Measurements from ENCODE around the gene SF3B3.

The SF3B3 gene

DNA sequence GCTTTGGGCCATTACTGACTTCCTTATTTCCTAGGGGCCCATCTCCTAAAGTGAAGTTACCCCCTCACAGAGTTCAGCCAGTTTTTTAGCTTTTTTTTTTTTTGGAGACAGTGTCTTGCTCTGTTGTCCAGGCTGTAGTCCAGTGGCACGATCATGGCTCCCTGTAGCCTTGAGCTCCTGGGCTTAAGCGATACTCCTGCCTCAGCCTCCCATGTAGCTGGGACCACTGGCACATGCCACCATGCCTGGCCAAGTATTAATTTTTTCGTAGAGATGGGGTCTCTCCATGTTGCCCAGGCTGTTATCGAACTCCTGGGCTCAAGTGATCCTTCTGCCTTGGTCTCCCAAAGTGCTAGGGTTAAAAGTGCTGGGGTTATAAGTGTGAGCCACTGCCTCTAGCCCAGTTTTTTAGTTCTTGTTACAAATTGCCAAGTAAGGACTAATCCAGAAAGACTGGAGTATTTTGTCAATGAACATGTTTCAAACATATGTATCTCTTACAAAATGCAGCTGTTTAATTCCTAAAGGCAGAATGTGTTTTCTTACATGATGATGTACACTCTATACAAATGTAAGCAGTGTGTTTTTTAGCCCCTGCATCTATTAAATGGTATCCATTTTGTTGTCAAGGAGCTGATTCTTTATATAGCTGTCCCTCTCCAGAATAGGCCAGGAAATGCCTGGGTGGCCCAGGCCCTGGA, 73.7 kb downstream of the SF3B3 start:
- Histone ChIP-seq H3K27me3 (ENCODE audit: control insufficient read depth in 5 of 5, insufficient read depth in 4 of 5, low read length in 5 of 5) (no peaks in the 10 kb centered on the region), H3K36me3 (ENCODE audit: control insufficient read depth in 5 of 5, insufficient read depth in 5 of 5, low read length in 5 of 5) (no peaks in the 10 kb centered on the region), H3K9me3 (ENCODE audit: control insufficient read depth in 5 of 5, low read length in 5 of 5) (no peaks in the 10 kb centered on the region), H3K9ac (ENCODE audit: low read length in 5 of 5) (no peak overlapping the region), H3K27ac (ENCODE audit: low read depth, low read length) (no peak overlapping the region), H3K4me1 (ENCODE audit: control insufficient read depth in 5 of 5, insufficient read depth in 5 of 5, low read length in 5 of 5) (peaks cover 0 to 11% (median 3%) of the 10 kb centered on the region in 5 donors), H3K4me3 (ENCODE audit: low read depth in 1 of 5, low read length in 5 of 5) (no peak overlapping the region)

DNA sequence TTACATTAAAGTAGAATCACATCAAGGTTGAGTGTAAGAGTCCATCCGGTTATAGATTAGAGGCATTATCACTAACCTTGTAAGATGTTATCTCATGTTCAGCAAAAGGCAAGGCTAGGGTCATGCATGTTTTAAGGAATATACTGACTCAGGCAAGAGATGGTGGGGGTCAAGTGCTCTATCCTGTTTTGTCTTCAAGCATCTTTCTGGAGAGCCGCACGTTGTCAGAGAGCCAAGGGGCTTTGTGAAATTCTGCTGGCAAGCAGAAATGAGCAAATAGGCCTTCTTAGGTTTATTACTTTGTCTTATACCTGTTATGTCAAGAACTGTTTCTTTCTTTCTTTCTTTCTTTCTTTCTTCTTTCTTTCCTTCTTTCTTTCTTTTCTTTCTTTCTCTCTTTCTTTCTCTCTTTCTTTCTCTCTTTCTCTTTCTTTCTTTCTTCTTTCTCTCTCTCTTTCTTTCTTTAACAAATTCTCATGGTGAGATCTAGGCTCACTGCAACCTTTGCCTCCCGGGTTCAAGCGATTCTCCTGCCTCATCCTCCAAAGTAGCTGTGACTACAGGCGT, 75.4 kb downstream of the SF3B3 start:
- no peak overlapping the region for H3K27ac ChIP-seq (ENCODE audit: low read depth, low read length)
- no peaks in the 10 kb centered on the region for H3K9me3 ChIP-seq (ENCODE audit: control insufficient read depth in 5 of 5, low read length in 5 of 5)
- peaks cover 0 to 6% (median 0%) of the 10 kb centered on the region in 5 donors for H3K4me1 ChIP-seq (ENCODE audit: control insufficient read depth in 5 of 5, insufficient read depth in 5 of 5, low read length in 5 of 5)

DNA sequence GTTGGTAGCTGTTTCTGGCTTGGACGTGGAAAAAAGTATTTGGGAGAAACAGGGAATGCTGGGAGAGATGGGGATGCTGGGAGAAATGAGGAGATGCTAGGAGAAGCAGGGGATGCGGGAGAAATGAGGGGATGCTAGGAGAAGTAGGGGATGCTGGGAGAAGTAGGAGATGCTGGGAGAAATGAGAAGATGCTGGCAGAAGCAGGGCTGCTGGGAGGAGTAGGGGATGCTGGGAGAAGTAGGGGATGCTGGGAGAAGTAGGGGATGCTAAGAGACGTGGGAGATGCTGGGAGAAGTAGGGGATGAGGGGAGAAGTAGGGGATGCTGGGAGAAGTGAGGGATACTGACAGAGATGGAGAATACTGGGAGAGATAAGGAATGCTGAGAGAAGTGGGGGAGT, 77.1 kb downstream of the SF3B3 start:
- no peaks in the 10 kb centered on the region for H3K36me3 ChIP-seq (ENCODE audit: control insufficient read depth in 5 of 5, insufficient read depth in 5 of 5, low read length in 5 of 5)
- H3K9ac ChIP-seq (ENCODE audit: low read length in 5 of 5): no peak overlapping the region
- H3K9me3 ChIP-seq (ENCODE audit: control insufficient read depth in 5 of 5, low read length in 5 of 5): no peaks in the 10 kb centered on the region
- peaks cover 0 to 4% (median 0%) of the 10 kb centered on the region in 5 donors for H3K4me1 ChIP-seq (ENCODE audit: control insufficient read depth in 5 of 5, insufficient read depth in 5 of 5, low read length in 5 of 5)
- no peak overlapping the region for H3K27ac ChIP-seq (ENCODE audit: low read depth, low read length)
- no peak overlapping the region for H3K4me3 ChIP-seq (ENCODE audit: low read depth in 1 of 5, low read length in 5 of 5)
- no peaks in the 10 kb centered on the region for H3K27me3 ChIP-seq (ENCODE audit: control insufficient read depth in 5 of 5, insufficient read depth in 4 of 5, low read length in 5 of 5)

More for the DNA sequence above, 75.4 kb downstream of the SF3B3 start:
- H3K27me3 ChIP-seq (ENCODE audit: control insufficient read depth in 5 of 5, insufficient read depth in 4 of 5, low read length in 5 of 5): no peaks in the 10 kb centered on the region
- no peaks in the 10 kb centered on the region for H3K36me3 ChIP-seq (ENCODE audit: control insufficient read depth in 5 of 5, insufficient read depth in 5 of 5, low read length in 5 of 5)
- no peak overlapping the region for H3K4me3 ChIP-seq (ENCODE audit: low read depth in 1 of 5, low read length in 5 of 5)
- H3K9ac ChIP-seq (ENCODE audit: low read length in 5 of 5): no peak overlapping the region

DNA sequence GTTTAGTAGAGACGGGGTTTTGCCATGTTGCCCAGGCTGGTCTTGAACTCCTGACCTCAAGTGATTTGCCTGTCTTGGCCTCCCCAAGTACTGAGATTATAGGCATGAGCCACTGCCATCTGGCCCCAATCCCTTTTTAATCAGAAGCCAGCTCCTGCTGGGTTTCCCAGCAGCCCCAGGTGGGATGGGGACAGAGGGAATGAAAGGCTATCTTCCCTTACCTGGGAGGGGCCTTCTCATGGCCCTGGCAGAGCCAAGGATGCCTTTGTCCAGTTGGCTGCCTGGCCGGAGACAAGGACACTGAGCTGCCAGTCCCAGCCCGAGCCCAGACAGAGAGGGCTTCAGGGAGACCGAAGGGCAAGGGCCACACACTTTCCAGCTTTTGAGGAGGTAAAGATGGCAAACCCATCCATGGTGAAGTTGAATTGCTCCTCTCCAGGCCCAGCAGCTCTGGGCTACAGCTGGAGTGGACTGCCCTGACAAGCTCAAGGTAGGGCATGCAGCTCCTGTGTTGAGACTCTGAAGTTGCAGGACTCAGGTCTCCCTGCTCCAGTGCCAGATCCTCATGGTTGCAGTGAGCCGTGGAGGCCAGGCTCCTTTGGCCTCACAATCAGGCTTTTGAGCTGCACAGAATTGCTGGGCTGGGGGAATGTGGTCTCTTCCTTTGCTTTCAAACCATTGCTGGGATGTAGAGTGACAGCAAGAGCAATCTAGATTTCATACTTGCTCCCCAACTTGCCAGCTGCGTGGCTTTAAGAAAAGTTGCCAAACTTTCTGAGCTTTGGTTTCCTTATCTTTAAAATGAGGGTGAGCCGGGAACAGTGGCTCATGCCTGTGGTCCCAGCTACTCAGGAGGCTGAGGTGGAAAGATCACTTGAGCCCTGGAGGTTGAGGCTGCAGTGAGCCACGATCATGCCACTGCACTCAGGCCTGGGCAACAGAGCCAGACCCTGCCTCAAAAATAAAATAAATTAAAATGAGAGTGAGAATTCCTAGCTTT, 78.3 kb downstream of the SF3B3 start:
- Histone ChIP-seq H3K9me3 (ENCODE audit: control insufficient read depth in 5 of 5, low read length in 5 of 5) (no peaks in the 10 kb centered on the region), H3K36me3 (ENCODE audit: control insufficient read depth in 5 of 5, insufficient read depth in 5 of 5, low read length in 5 of 5) (no peaks in the 10 kb centered on the region), H3K27me3 (ENCODE audit: control insufficient read depth in 5 of 5, insufficient read depth in 4 of 5, low read length in 5 of 5) (no peaks in the 10 kb centered on the region), H3K9ac (ENCODE audit: low read length in 5 of 5) (no peak overlapping the region), H3K4me3 (ENCODE audit: low read depth in 1 of 5, low read length in 5 of 5) (no peak overlapping the region), H3K4me1 (ENCODE audit: control insufficient read depth in 5 of 5, insufficient read depth in 5 of 5, low read length in 5 of 5) (peaks cover 0 to 4% (median 0%) of the 10 kb centered on the region in 5 donors), H3K27ac (ENCODE audit: low read depth, low read length) (no peak overlapping the region)

DNA sequence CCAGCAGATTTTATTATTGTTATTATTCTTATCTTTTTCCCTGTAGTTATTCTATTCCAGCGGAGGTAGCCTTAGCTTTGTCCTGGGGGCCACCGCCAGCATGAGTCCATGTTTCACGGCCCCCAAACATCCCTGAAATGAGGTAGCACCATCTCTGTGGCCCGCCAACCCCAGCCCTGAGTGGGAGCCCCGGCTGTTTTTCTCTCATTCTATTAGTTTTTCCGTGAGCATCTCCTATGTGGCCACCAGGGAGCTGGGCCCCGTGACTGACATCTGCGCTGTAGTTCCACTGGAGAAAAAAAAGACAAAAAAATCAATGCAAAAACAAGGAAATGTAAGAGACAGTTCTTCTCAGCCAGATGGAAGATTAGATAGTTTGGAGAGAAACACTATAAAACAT, 79.2 kb downstream of the SF3B3 start:
- Histone ChIP-seq H3K4me1 (ENCODE audit: control insufficient read depth in 5 of 5, insufficient read depth in 5 of 5, low read length in 5 of 5) (peaks cover 0 to 4% (median 0%) of the 10 kb centered on the region in 5 donors), H3K4me3 (ENCODE audit: low read depth in 1 of 5, low read length in 5 of 5) (no peak overlapping the region), H3K27me3 (ENCODE audit: control insufficient read depth in 5 of 5, insufficient read depth in 4 of 5, low read length in 5 of 5) (no peaks in the 10 kb centered on the region), H3K9ac (ENCODE audit: low read length in 5 of 5) (no peak overlapping the region), H3K9me3 (ENCODE audit: control insufficient read depth in 5 of 5, low read length in 5 of 5) (no peaks in the 10 kb centered on the region), H3K27ac (ENCODE audit: low read depth, low read length) (no peak overlapping the region), H3K36me3 (ENCODE audit: control insufficient read depth in 5 of 5, insufficient read depth in 5 of 5, low read length in 5 of 5) (no peaks in the 10 kb centered on the region)

DNA sequence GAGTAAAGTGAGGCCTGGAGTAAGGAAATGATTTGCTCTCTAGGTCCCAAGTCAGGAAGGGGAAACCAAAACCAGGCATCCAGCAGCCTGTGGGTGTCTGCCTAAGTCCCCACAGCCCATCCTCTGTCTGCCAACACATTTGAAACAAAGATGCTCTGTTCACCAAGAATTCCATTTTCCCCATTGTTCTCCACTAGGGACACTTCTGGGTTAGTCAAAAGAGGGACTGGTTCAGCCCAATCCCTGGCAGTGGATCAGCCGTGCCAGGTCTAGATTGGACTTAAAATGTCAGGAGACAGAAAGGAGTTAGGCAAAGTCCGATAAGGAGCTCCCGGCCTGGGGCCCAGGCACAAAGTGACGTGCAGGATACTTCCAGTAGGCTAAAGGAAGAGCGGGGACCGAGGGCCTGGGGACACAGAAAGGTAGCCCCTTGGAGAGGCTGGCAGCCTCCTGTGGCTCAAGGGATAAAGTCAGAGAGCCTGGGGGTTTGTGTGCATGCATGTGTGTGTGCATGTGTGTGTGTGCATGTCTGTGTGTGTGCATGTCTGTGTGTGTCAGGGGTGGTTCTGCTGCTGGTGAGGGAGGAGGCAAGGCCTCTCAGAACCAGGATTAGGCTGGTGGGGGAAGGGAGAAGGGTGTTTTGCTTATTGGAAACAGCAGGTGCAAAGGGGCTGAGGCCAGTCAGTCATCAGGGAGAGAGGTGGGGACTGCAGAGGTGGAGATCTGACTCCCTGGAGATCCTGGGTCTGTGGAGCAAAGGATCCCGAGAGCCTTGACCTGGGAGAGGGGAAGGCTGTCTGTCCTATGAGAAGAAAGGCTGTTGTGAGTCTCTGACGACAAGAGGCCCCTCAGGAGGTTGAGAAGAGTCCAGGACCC, 81.0 kb downstream of the SF3B3 start:
- Histone ChIP-seq H3K9me3 (ENCODE audit: control insufficient read depth in 5 of 5, low read length in 5 of 5) (no peaks in the 10 kb centered on the region), H3K4me3 (ENCODE audit: low read depth in 1 of 5, low read length in 5 of 5) (no peak overlapping the region), H3K27me3 (ENCODE audit: control insufficient read depth in 5 of 5, insufficient read depth in 4 of 5, low read length in 5 of 5) (no peaks in the 10 kb centered on the region), H3K36me3 (ENCODE audit: control insufficient read depth in 5 of 5, insufficient read depth in 5 of 5, low read length in 5 of 5) (no peaks in the 10 kb centered on the region), H3K4me1 (ENCODE audit: control insufficient read depth in 5 of 5, insufficient read depth in 5 of 5, low read length in 5 of 5) (peaks cover 0 to 4% (median 0%) of the 10 kb centered on the region in 5 donors), H3K9ac (ENCODE audit: low read length in 5 of 5) (no peak overlapping the region), H3K27ac (ENCODE audit: low read depth, low read length) (no peak overlapping the region)

DNA sequence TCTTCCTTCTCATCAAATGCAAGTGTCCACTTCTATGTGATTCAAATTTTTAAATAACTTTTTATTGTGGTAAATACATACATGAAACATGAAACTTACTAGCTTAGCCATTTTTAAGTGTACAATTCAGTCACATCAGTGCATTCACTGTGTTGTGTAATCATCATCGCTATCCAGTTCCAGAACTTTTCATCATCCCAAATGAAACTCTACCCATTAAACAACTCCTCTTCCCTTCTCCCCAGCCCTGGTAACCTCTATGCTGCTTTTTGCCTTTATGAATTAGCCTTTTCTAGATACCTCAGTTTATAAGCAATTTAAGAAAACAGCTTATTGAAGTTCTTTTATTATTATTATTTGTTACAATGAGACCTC, 81.7 kb downstream of the SF3B3 start:
- H3K4me3 ChIP-seq (ENCODE audit: low read depth in 1 of 5, low read length in 5 of 5): no peak overlapping the region
- H3K36me3 ChIP-seq (ENCODE audit: control insufficient read depth in 5 of 5, insufficient read depth in 5 of 5, low read length in 5 of 5): no peaks in the 10 kb centered on the region
- H3K9me3 ChIP-seq (ENCODE audit: control insufficient read depth in 5 of 5, low read length in 5 of 5): no peaks in the 10 kb centered on the region
- no peak overlapping the region for H3K27ac ChIP-seq (ENCODE audit: low read depth, low read length)
- H3K9ac ChIP-seq (ENCODE audit: low read length in 5 of 5): no peak overlapping the region
- H3K27me3 ChIP-seq (ENCODE audit: control insufficient read depth in 5 of 5, insufficient read depth in 4 of 5, low read length in 5 of 5): no peaks in the 10 kb centered on the region
- H3K4me1 ChIP-seq (ENCODE audit: control insufficient read depth in 5 of 5, insufficient read depth in 5 of 5, low read length in 5 of 5): peaks cover 0 to 4% (median 2%) of the 10 kb centered on the region in 5 donors

DNA sequence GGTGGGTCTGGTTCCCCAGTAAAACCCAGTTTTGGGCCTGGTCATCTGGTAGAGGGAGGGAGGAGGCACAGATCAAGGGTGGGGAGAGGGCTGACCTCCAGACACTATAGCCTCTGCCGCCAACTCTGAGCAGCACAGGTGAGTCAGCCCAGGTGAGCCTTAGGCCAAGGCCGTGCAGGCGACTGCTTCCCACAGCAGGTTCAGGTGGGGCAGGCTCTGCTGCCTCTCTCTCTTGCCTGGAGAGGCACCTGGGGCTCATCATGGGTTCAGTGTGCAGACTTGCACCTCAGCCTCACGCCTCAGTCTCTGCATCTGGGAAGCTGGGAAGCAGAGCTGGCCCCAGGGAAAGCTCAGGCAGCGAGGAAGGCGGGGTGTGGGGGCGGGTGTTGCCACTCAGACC, 84.9 kb downstream of the SF3B3 start:
- no peaks in the 10 kb centered on the region for H3K9me3 ChIP-seq (ENCODE audit: control insufficient read depth in 5 of 5, low read length in 5 of 5)
- H3K4me1 ChIP-seq (ENCODE audit: control insufficient read depth in 5 of 5, insufficient read depth in 5 of 5, low read length in 5 of 5): peaks cover 0 to 8% (median 3%) of the 10 kb centered on the region in 5 donors
- no peak overlapping the region for H3K27ac ChIP-seq (ENCODE audit: low read depth, low read length)
- no peaks in the 10 kb centered on the region for H3K27me3 ChIP-seq (ENCODE audit: control insufficient read depth in 5 of 5, insufficient read depth in 4 of 5, low read length in 5 of 5)
- H3K9ac ChIP-seq (ENCODE audit: low read length in 5 of 5): no peak overlapping the region
- H3K36me3 ChIP-seq (ENCODE audit: control insufficient read depth in 5 of 5, insufficient read depth in 5 of 5, low read length in 5 of 5): no peaks in the 10 kb centered on the region
- no peak overlapping the region for H3K4me3 ChIP-seq (ENCODE audit: low read depth in 1 of 5, low read length in 5 of 5)

DNA sequence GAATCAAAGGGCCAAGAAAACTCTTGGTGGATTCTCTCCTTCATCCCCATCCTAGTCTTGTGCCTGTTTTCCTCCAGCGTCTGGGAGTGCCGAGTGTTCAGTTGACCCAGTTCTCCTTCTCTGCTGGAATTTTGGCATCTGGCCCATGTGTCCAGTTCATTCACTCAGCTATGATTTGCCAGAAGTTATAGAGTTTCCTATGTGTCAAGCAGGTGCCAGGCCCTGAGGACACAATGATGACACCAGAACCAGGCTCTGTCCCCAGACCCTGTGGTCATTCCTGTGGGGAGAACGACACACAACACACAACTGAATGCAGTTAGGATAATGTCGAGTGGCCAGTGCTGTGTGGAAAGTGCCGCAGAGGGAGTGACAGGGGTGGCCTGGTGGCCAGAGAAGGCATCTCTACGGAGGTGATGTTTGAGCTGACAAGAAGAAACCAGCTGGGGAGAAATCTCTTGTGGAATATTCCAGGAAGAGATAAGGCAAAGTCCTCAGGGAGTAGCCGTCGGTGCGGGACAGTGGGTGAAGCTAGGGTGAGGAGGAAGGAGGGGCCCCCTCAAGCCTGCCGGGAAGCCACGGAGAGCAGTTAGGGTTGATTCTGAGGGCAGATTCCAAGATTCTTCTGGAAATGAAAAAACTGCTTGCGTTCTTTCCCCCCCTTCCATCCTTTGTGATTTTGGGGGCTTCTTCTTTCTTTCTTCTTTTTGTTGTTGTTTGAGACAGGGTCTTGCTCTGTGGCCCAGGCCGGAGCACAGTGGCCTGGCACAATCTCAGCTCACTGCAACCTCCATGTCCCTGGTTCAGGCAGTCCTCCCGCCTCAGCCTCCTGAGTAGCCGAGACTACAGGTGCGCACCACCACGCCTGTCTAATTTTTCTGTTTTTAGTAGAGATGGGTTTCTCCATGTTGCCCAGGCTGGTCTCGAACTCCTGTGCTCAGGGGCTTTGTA, 86.9 kb downstream of the SF3B3 start:
- H3K4me1 ChIP-seq (ENCODE audit: control insufficient read depth in 5 of 5, insufficient read depth in 5 of 5, low read length in 5 of 5): peaks cover 0 to 5% (median 3%) of the 10 kb centered on the region in 5 donors
- no peak overlapping the region for H3K9ac ChIP-seq (ENCODE audit: low read length in 5 of 5)
- H3K9me3 ChIP-seq (ENCODE audit: control insufficient read depth in 5 of 5, low read length in 5 of 5): no peaks in the 10 kb centered on the region
- H3K27ac ChIP-seq (ENCODE audit: low read depth, low read length): no peak overlapping the region
- no peaks in the 10 kb centered on the region for H3K36me3 ChIP-seq (ENCODE audit: control insufficient read depth in 5 of 5, insufficient read depth in 5 of 5, low read length in 5 of 5)
- no peak overlapping the region for H3K4me3 ChIP-seq (ENCODE audit: low read depth in 1 of 5, low read length in 5 of 5)
- H3K27me3 ChIP-seq (ENCODE audit: control insufficient read depth in 5 of 5, insufficient read depth in 4 of 5, low read length in 5 of 5): no peaks in the 10 kb centered on the region
